Amygdala (tissue), 56 donors: ENCODE results near the gene CATSPERB.
"Not testable (repeated sequence)": the region's sequence is repeated elsewhere in the genome, so short reads cannot be mapped to it uniquely, and the experiment has no call there.

Source experiments
- DNase-seq, 56 donors: peaks; one replicate each; lab custom pipeline; 2025; lab: John Stamatoyannopoulos, UW

Gene CATSPERB

GRCh38 chr14:91731986-91732385 is at the start of gene CATSPERB:
TSS of gene CATSPERB (minus strand) at chr14:91732086. CDS start at chr14:91729479, 2,607 bp downstream.
- no peak for DNase-seq

- no peak for DNase-seq
These were observed 48.6 kb upstream of the CATSPERB start for GRCh38 chr14:91780452-91780851.

- no peak for DNase-seq
These were observed 46.3 kb upstream of the CATSPERB start for GRCh38 chr14:91778217-91778616.

GRCh38 chr14:91774140-91775096 is 42.5 kb upstream of the CATSPERB start:
- DNase-seq = no peak

- no peak for DNase-seq
These were observed 38.3 kb upstream of the CATSPERB start for GRCh38 chr14:91770185-91770584.

GRCh38 chr14:91755570-91756295 is 23.8 kb upstream of the CATSPERB start:
- DNase-seq = no peak

GRCh38 chr14:91754819-91755218 is 22.9 kb upstream of the CATSPERB start:
- no peak for DNase-seq

- DNase-seq = no peak
These were observed 22.3 kb upstream of the CATSPERB start for GRCh38 chr14:91754185-91754584.

GRCh38 chr14:91753501-91754128 is 21.7 kb upstream of the CATSPERB start:
- DNase-seq = no peak

- DNase-seq = no peak
These were observed 21.1 kb upstream of the CATSPERB start for GRCh38 chr14:91752961-91753360.

- no peak for DNase-seq
These were observed 19.8 kb upstream of the CATSPERB start for GRCh38 chr14:91751719-91752118.

- DNase-seq = no peak
These were observed 18.8 kb upstream of the CATSPERB start for GRCh38 chr14:91750634-91751198.

GRCh38 chr14:91749868-91750267 is 18.0 kb upstream of the CATSPERB start:
- no peak for DNase-seq

GRCh38 chr14:91748049-91748448 is 16.2 kb upstream of the CATSPERB start:
- no peak for DNase-seq

GRCh38 chr14:91745344-91745743 is 13.5 kb upstream of the CATSPERB start:
- DNase-seq = no peak

GRCh38 chr14:91744068-91744480 is 12.2 kb upstream of the CATSPERB start:
- no peak for DNase-seq

GRCh38 chr14:91743305-91743653 is 11.4 kb upstream of the CATSPERB start:
- no peak for DNase-seq

- no peak for DNase-seq
These were observed 10.9 kb upstream of the CATSPERB start for GRCh38 chr14:91742621-91743304.

- not testable (repeated sequence) for DNase-seq
These were observed 8.0 kb upstream of the CATSPERB start for GRCh38 chr14:91739867-91740266.

- no peak for DNase-seq
These were observed 5.7 kb upstream of the CATSPERB start for GRCh38 chr14:91737619-91738018.
